ENCODE measurements around the gene MAP1B.

DNA sequence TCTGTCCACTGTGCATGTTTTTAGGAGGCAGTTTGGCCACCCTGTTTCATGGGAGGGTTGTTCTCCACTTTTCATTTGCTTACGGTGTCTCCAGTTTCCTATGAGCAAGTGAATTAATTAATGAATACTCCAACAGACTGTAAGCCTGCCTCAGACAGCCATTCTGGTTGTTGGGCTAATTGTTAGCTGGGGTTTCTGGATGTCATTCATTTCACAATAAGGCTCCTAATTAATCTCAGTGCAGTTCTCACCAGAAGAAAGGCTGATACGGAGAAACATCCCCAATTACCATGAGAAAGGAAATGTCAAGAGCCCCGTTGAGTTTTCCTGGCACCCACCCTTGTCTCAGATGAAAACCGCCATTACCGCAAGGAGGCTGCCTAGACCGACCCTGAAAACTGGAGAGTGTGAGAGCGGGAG lies 75.8 kb downstream of the MAP1B start:
- TF ChIP-seq EZH2phosphoT487 (IDR thresholded peaks at IDR 0.05; ENCODE audit: low read depth, severe bottlenecking, unreplicated experiment) (no peak), EZH2 (IDR thresholded peaks at IDR 0.05; ENCODE audit: borderline replicate concordance) (no peak)
- TF ChIP-seq, protein P1, sequence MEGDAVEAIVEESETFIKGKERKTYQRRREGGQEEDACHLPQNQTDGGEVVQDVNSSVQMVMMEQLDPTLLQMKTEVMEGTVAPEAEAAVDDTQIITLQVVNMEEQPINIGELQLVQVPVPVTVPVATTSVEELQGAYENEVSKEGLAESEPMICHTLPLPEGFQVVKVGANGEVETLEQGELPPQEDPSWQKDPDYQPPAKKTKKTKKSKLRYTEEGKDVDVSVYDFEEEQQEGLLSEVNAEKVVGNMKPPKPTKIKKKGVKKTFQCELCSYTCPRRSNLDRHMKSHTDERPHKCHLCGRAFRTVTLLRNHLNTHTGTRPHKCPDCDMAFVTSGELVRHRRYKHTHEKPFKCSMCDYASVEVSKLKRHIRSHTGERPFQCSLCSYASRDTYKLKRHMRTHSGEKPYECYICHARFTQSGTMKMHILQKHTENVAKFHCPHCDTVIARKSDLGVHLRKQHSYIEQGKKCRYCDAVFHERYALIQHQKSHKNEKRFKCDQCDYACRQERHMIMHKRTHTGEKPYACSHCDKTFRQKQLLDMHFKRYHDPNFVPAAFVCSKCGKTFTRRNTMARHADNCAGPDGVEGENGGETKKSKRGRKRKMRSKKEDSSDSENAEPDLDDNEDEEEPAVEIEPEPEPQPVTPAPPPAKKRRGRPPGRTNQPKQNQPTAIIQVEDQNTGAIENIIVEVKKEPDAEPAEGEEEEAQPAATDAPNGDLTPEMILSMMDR (IDR thresholded peaks at IDR 0.05; ENCODE audit: poor library complexity), result no peak

Data from hepatocyte (in vitro differentiated cells).